Prostate gland (tissue), 2 donors: ENCODE data around the gene TAAR6.

Experiments used
- CTCF ChIP-seq, 4 experiments: fragments of 200-600 bp in 2 of 4; fragments of 450-650 bp in 2 of 4; sonication (generic) in 2 of 4; IDR thresholded peaks; 1 replicate in 3 of 4; 2 replicates in 1 of 4; pipeline ENCODE4 v1.5.1; 2016 to 2019; ENCODE audit warnings: antibody characterized with exemption in 4 of 4, mild to moderate bottlenecking in 2 of 4, moderate library complexity in 2 of 4
- POLR2A ChIP-seq: fragments of 450-650 bp; IDR thresholded peaks from one replicate; pipeline ENCODE4 v1.6.1; 2016; ENCODE audit warnings: antibody characterized with exemption, mild to moderate bottlenecking
- POLR2AphosphoS5 ChIP-seq: sonication (generic); formaldehyde crosslinking; IDR thresholded peaks from one replicate; pipeline ENCODE4 v1.6.1; 2017; ENCODE audit warnings: antibody characterized with exemption

- no peak for TF ChIP-seq POLR2A
- no peak for TF ChIP-seq CTCF (IDR thresholded peaks at IDR 0.05)
- no peak for TF ChIP-seq POLR2AphosphoS5
Measured at GRCh38 chr6:132571774-132572173, 1.7 kb downstream of the TAAR6 start.
